IMR-90 (cell line): Measurements from ENCODE around the gene RMND1. TPM values are rescaled to one million over a fixed set of nuclear protein-coding genes. Genes with fewer than 3 reads are reported as not detected.

Source experiments
- ATAC-seq: fragments of 200-7000 bp; cut with Tn5 transposase; 2 replicates; pipeline ENCODE4 v1.9.1; 2020; ENCODE audit warnings: low read depth, mild to moderate bottlenecking, moderate library complexity
- BruUV-seq: library from RNA; stranded (reverse); fragments of 400-500 nt; replicated peaks from 2 replicates; lab custom pipeline; 2021; lab: Mats Ljungman, UMichigan
- CTCF ChIA-PET: fragments of 300-600 bp; formaldehyde crosslinking; extraction: SDS; loops from one replicate; lab custom pipeline; 2021; ENCODE audit warnings: antibody characterized with exemption; lab: Yijun Ruan, JAX
- POLR2A ChIA-PET: fragments of 300-600 bp; sonication (Branson Sonifier 250); formaldehyde crosslinking; loops from one replicate; lab custom pipeline; 2022; ENCODE audit warnings: antibody characterized with exemption; ENCODE audit not compliant: unreplicated experiment; lab: Charles Lee
- DNase-seq: peaks from one replicate; pipeline ENCODE4 v3.0.0; 2013
- H2AFZ ChIP-seq: replicated peaks from 2 replicates; pipeline ENCODE3; 2013; ENCODE audit warnings: low read length, mild to moderate bottlenecking; ENCODE audit not compliant: poor library complexity
- H2AK5ac ChIP-seq: 2 replicates; pipeline ENCODE4 v1.6.1; 2013; ENCODE audit warnings: low read depth, low read length, inconsistent platforms
- H2AK9ac ChIP-seq: replicated peaks from 2 replicates; pipeline ENCODE3; 2013; ENCODE audit warnings: mild to moderate bottlenecking, low read depth, low read length, moderate library complexity; ENCODE audit not compliant: poor library complexity
- H2BK120ac ChIP-seq: 2 replicates; pipeline ENCODE4 v1.6.1; 2013; ENCODE audit warnings: low read depth, low read length, inconsistent platforms
- H2BK15ac ChIP-seq: 3 replicates; pipeline ENCODE4 v1.6.1; 2013; ENCODE audit warnings: low read depth, low read length, inconsistent platforms
- H2BK20ac ChIP-seq: 2 replicates; pipeline ENCODE4 v1.6.1; 2013; ENCODE audit warnings: low read depth, mild to moderate bottlenecking, inconsistent platforms, low read length, moderate library complexity
- H2BK5ac ChIP-seq: 2 replicates; pipeline ENCODE4 v1.6.1; 2013; ENCODE audit warnings: mild to moderate bottlenecking, low read depth, low read length, inconsistent platforms; ENCODE audit not compliant: poor library complexity, severe bottlenecking
- H3K14ac ChIP-seq: replicated peaks from 2 replicates; pipeline ENCODE4 v1.6.1; 2013; ENCODE audit warnings: low read depth, low read length, inconsistent platforms
- H3K18ac ChIP-seq: 2 replicates; pipeline ENCODE4 v1.6.1; 2013; ENCODE audit warnings: low read depth, low read length, control low read depth
- H3K23ac ChIP-seq: 2 replicates; pipeline ENCODE4 v1.6.1; 2013; ENCODE audit warnings: low read depth, low read length, inconsistent platforms
- H3K27ac ChIP-seq: 2 replicates; pipeline ENCODE4 v1.5.1; 2013; ENCODE audit warnings: mild to moderate bottlenecking, control low read depth, low read length; ENCODE audit not compliant: insufficient read depth
- H3K27me3 ChIP-seq: 2 replicates; pipeline ENCODE4 v1.6.1; 2013; ENCODE audit warnings: low read length; ENCODE audit not compliant: control insufficient read depth, insufficient read depth
- H3K36me3 ChIP-seq: 2 replicates; pipeline ENCODE4 v1.6.1; 2013; ENCODE audit warnings: low read length, mixed read lengths; ENCODE audit not compliant: control insufficient read depth, insufficient read depth
- H3K4ac ChIP-seq: 2 replicates; pipeline ENCODE4 v1.6.1; 2013; ENCODE audit warnings: low read depth, low read length, inconsistent platforms
- H3K4me1 ChIP-seq: 2 replicates; pipeline ENCODE4 v1.6.1; 2013; ENCODE audit warnings: low read length, mixed read lengths; ENCODE audit not compliant: control insufficient read depth, insufficient read depth
- H3K4me2 ChIP-seq: 2 replicates; pipeline ENCODE4 v1.6.1; 2013; ENCODE audit warnings: low read depth, mild to moderate bottlenecking, control low read depth, low read length, moderate library complexity
- H3K4me3 ChIP-seq: 2 replicates; pipeline ENCODE4 v1.5.1; 2013; ENCODE audit warnings: low read depth, mild to moderate bottlenecking, control low read depth, low read length, moderate library complexity; ENCODE audit not compliant: insufficient read depth
- H3K56ac ChIP-seq: 2 replicates; pipeline ENCODE4 v1.6.1; 2013; ENCODE audit warnings: low read length, inconsistent platforms; ENCODE audit not compliant: insufficient read depth; ENCODE audit errors: extremely low read depth
- H3K79me1 ChIP-seq, 2 experiments: 2 replicates each; pipeline ENCODE4 v1.6.1; 2013; ENCODE audit warnings: low read length in 2 of 2, inconsistent platforms in 1 of 2, low read depth in 1 of 2
- H3K9ac ChIP-seq: 2 replicates; pipeline ENCODE4 v1.6.1; 2013; ENCODE audit warnings: low read depth, low read length, control low read depth
- H3K9me1 ChIP-seq: 2 replicates; pipeline ENCODE4 v1.6.1; 2013; ENCODE audit warnings: low read length, inconsistent platforms; ENCODE audit not compliant: insufficient read depth
- H3K9me3 ChIP-seq: 2 replicates; pipeline ENCODE4 v1.6.1; 2013; ENCODE audit warnings: low read length; ENCODE audit not compliant: control insufficient read depth, insufficient read depth
- H4K20me1 ChIP-seq: 2 replicates; pipeline ENCODE4 v1.6.1; 2013; ENCODE audit warnings: low read length, inconsistent platforms; ENCODE audit not compliant: insufficient read depth
- H4K5ac ChIP-seq: 2 replicates; pipeline ENCODE4 v1.6.1; 2013; ENCODE audit warnings: mild to moderate bottlenecking, low read depth, low read length, control low read depth
- H4K8ac ChIP-seq, 2 experiments: 2 replicates each; pipeline ENCODE4 v1.6.1; 2013; ENCODE audit warnings: low read depth in 2 of 2, low read length in 2 of 2, control low read depth in 1 of 2, inconsistent platforms in 1 of 2
- H4K91ac ChIP-seq: 2 replicates; pipeline ENCODE4 v1.6.1; 2013; ENCODE audit warnings: low read depth, low read length, inconsistent platforms; ENCODE audit not compliant: insufficient read depth
- BHLHE40 ChIP-seq: fragments of 150-350 bp; IDR thresholded peaks from 2 replicates; pipeline ENCODE4 v1.6.1; 2016; ENCODE audit warnings: mild to moderate bottlenecking, low read depth, low read length
- CEBPB ChIP-seq: IDR thresholded peaks from 2 replicates; pipeline ENCODE4 v1.6.1; 2012; ENCODE audit warnings: low read depth, low read length, improper control_type of control experiment
- FOS ChIP-seq: fragments of 150-350 bp; IDR thresholded peaks from 2 replicates; pipeline ENCODE4 v1.6.1; 2016; ENCODE audit warnings: low read depth, low read length
- MAZ ChIP-seq: IDR thresholded peaks from 2 replicates; pipeline ENCODE4 v1.6.1; 2012; ENCODE audit warnings: low read depth, mild to moderate bottlenecking, low read length, improper control_type of control experiment, moderate library complexity, borderline replicate concordance
- MXI1 ChIP-seq: IDR thresholded peaks from 2 replicates; pipeline ENCODE4 v1.6.1; 2012; ENCODE audit warnings: low read depth, mild to moderate bottlenecking, low read length, moderate library complexity, borderline replicate concordance
- POLR2A ChIP-seq: IDR thresholded peaks from 2 replicates; pipeline ENCODE4 v1.6.1; 2012; ENCODE audit warnings: mild to moderate bottlenecking, low read depth, low read length
- RCOR1 ChIP-seq: IDR thresholded peaks from 2 replicates; pipeline ENCODE4 v1.6.1; 2012; ENCODE audit warnings: mild to moderate bottlenecking, low read length, improper control_type of control experiment; ENCODE audit not compliant: insufficient replicate concordance
- RFX5 ChIP-seq: IDR thresholded peaks from 2 replicates; pipeline ENCODE4 v1.8.0; 2012; ENCODE audit warnings: low read depth, mild to moderate bottlenecking, low read length, moderate library complexity
- SMC3 ChIP-seq: fragments of 150-350 bp; IDR thresholded peaks from 2 replicates; pipeline ENCODE4 v1.6.1; 2016; ENCODE audit warnings: low read depth, mild to moderate bottlenecking, antibody characterized with exemption, low read length, moderate library complexity
- WGBS, 2 experiments: methylation state at CpG; one replicate each; pipeline versions ENCODE4 v1.1.5 to v1.1.7; 2013; ENCODE audit warnings: missing lambda C conversion rate in 2 of 2; ENCODE audit not compliant: insufficient read length in 1 of 2; ENCODE audit errors: extremely low coverage in 2 of 2; 5-methylcytosine and 5-hydroxymethylcytosine counted together
- dilution Hi-C: fragments of 300-500 bp; cut with HindIII; formaldehyde crosslinking; loops from one replicate; pipeline ENCODE4 v1.14.3; 2018; ENCODE audit warnings: low sequenced_read_pairs; ENCODE audit not compliant: unreplicated experiment
- in situ Hi-C: fragments of 300-500 bp; cut with MboI; formaldehyde crosslinking; loops from 3 replicates; pipeline ENCODE4 v1.14.3; 2019; ENCODE audit warnings: low sequenced_read_pairs, inconsistent platforms, mixed read lengths
- intact Hi-C: fragments of 100-400 bp; cut with micrococcal nuclease; formaldehyde crosslinking; loops from 2 replicates; pipeline ENCODE4 v1.10.0; 2022
- polyA plus RNA-seq, 3 experiments: library from polyadenylated mRNA; depleted of rRNA; stranded (reverse); fragments of >200 nt; gene quantifications; 2 replicates each; pipeline ENCODE4 v1.2.3, GENCODE V29; 2012; ENCODE audit warnings: low replicate concordance in 1 of 3
- total RNA-seq: library from RNA; depleted of rRNA; stranded (reverse); fragments of >200 nt; gene quantifications from 2 replicates; pipeline ENCODE4 v1.2.3, GENCODE V29; 2012
- TF ChIP-seq, protein P1 (sequence below): conservative IDR thresholded peaks from 2 replicates; pipeline ENCODE4 v1.5.1; 2012; ENCODE audit warnings: mild to moderate bottlenecking, low read depth, low read length, improper control_type of control experiment
- TF ChIP-seq, protein P2 (sequence below): fragments of 150-350 bp; IDR thresholded peaks from 2 replicates; pipeline ENCODE4 v1.6.1; 2016; ENCODE audit warnings: low read depth, mild to moderate bottlenecking, low read length, moderate library complexity, borderline replicate concordance
- TF ChIP-seq, protein P3 (sequence below): fragments of 150-350 bp; IDR thresholded peaks from 2 replicates; pipeline ENCODE4 v1.6.1; 2017; ENCODE audit warnings: mild to moderate bottlenecking, antibody characterized with exemption, low read length, low read depth

RMND1 gene
- total and polyA plus RNA-seq, 2 of the 4 experiments (the other 2 are of a cell fraction) = 13.1 to 24.6 TPM

DNA sequence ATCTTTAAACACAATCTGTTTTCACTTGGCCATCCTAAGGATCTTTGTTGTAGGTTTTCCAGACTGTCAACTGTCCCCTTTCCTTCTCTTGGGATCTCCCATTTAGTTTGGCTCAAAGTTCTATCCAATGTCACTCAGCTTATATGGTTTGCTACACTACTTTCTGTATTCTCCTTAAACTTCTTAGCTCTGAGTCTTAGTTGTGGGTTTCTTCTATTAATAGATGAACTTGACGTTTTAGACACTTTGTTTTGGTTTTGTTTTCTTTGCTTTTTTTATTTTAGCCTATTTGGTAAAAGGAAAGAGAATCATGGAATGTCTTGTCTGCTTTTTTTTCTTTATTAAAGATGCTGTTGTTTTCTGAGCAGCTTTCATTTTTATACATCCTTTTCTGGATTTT, 11.4 kb downstream of the RMND1 start:
- in situ Hi-C loops = loop anchor here (25.0 kb wide), 1 partner anchor 697 kb away; no protein-coding TSS in a partner anchor
- ATAC-seq (no peak), DNase-seq (no peak)
- H4K20me1 ChIP-seq = peaks cover 10% of the 10 kb centered on the region; the same call in 1 of the 2 replicates
- no peak overlapping the region for H2AK9ac ChIP-seq
- WGBS, 2 experiments = no CpG with 5 or more reads among the region's 1 CpG
- H2BK120ac ChIP-seq = no peak overlapping the region
- H3K27me3 ChIP-seq = no peaks in the 10 kb centered on the region
- no peak overlapping the region for H4K91ac ChIP-seq
- intact Hi-C loops = loop anchor here (5.0 to 10.0 kb wide), 2 partner anchors 684 to 827 kb away; no protein-coding TSS in a partner anchor
- H3K4ac ChIP-seq = no peak overlapping the region
- ChIA-PET POLR2A (no interaction called here), CTCF (interaction anchor here (0.7 to 0.8 kb wide), 2 partner anchors 42 to 53 kb away, joined by 3 read pairs; partner anchors contain the start of gene CCDC170)
- H2BK15ac ChIP-seq = no peak overlapping the region
- H2BK5ac ChIP-seq = no peak overlapping the region
- no peak overlapping the region for H4K5ac ChIP-seq
- no peak overlapping the region for H2AK5ac ChIP-seq
- H3K4me1 ChIP-seq = peaks cover 4% of the 10 kb centered on the region
- no peak overlapping the region for H3K9ac ChIP-seq
- no peaks in the 10 kb centered on the region for H3K9me3 ChIP-seq
- no peak overlapping the region for H3K23ac ChIP-seq
- H3K9me1 ChIP-seq = peaks cover 6% of the 10 kb centered on the region
- dilution Hi-C loops = no loop called here
- H3K14ac ChIP-seq = no peak overlapping the region
- no TSS peak for BruUV-seq
- H3K79me1 ChIP-seq = peaks cover 19 to 45% of the 10 kb centered on the region in 2 experiments
- no peak overlapping the region for H3K18ac ChIP-seq
- H3K27ac ChIP-seq = no peak overlapping the region
- no peak overlapping the region for H3K4me3 ChIP-seq
- H4K8ac ChIP-seq = no peak overlapping the region
- H3K4me2 ChIP-seq = no peak overlapping the region
- peaks cover 2% of the 10 kb centered on the region for H3K36me3 ChIP-seq
- H2BK20ac ChIP-seq = no peak overlapping the region
- H3K56ac ChIP-seq = no peak overlapping the region
- TF ChIP-seq, protein P1, sequence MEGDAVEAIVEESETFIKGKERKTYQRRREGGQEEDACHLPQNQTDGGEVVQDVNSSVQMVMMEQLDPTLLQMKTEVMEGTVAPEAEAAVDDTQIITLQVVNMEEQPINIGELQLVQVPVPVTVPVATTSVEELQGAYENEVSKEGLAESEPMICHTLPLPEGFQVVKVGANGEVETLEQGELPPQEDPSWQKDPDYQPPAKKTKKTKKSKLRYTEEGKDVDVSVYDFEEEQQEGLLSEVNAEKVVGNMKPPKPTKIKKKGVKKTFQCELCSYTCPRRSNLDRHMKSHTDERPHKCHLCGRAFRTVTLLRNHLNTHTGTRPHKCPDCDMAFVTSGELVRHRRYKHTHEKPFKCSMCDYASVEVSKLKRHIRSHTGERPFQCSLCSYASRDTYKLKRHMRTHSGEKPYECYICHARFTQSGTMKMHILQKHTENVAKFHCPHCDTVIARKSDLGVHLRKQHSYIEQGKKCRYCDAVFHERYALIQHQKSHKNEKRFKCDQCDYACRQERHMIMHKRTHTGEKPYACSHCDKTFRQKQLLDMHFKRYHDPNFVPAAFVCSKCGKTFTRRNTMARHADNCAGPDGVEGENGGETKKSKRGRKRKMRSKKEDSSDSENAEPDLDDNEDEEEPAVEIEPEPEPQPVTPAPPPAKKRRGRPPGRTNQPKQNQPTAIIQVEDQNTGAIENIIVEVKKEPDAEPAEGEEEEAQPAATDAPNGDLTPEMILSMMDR = no peak
- no peak for TF ChIP-seq MXI1
- no peak for TF ChIP-seq MAZ
- TF ChIP-seq BHLHE40 = no peak
- no peak for TF ChIP-seq SMC3
- no peak for TF ChIP-seq RFX5
- no peak for TF ChIP-seq RCOR1
- TF ChIP-seq, protein P2, sequence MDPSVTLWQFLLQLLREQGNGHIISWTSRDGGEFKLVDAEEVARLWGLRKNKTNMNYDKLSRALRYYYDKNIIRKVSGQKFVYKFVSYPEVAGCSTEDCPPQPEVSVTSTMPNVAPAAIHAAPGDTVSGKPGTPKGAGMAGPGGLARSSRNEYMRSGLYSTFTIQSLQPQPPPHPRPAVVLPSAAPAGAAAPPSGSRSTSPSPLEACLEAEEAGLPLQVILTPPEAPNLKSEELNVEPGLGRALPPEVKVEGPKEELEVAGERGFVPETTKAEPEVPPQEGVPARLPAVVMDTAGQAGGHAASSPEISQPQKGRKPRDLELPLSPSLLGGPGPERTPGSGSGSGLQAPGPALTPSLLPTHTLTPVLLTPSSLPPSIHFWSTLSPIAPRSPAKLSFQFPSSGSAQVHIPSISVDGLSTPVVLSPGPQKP = no peak
- no peak for TF ChIP-seq POLR2A
- no peak for TF ChIP-seq CEBPB
- TF ChIP-seq, protein P3, sequence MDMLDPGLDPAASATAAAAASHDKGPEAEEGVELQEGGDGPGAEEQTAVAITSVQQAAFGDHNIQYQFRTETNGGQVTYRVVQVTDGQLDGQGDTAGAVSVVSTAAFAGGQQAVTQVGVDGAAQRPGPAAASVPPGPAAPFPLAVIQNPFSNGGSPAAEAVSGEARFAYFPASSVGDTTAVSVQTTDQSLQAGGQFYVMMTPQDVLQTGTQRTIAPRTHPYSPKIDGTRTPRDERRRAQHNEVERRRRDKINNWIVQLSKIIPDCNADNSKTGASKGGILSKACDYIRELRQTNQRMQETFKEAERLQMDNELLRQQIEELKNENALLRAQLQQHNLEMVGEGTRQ = no peak
- no peak for TF ChIP-seq FOS
- H2AFZ ChIP-seq = no peak overlapping the region
